KBM-7 (cell line): ENCODE measurements around the gene COX4I2.

ENCODE experiments used
- DNase-seq: peaks from one replicate; pipeline ENCODE4 v3.0.0-alpha.2; 2015
- in situ Hi-C: fragments of 300-500 bp; cut with MboI; formaldehyde crosslinking; loops from 2 replicates; pipeline ENCODE4 v1.14.3; 2020; ENCODE audit warnings: low sequenced_read_pairs, low pct_unique_long_range_greater_than_20kb, mixed read lengths

The COX4I2 gene

DNA sequence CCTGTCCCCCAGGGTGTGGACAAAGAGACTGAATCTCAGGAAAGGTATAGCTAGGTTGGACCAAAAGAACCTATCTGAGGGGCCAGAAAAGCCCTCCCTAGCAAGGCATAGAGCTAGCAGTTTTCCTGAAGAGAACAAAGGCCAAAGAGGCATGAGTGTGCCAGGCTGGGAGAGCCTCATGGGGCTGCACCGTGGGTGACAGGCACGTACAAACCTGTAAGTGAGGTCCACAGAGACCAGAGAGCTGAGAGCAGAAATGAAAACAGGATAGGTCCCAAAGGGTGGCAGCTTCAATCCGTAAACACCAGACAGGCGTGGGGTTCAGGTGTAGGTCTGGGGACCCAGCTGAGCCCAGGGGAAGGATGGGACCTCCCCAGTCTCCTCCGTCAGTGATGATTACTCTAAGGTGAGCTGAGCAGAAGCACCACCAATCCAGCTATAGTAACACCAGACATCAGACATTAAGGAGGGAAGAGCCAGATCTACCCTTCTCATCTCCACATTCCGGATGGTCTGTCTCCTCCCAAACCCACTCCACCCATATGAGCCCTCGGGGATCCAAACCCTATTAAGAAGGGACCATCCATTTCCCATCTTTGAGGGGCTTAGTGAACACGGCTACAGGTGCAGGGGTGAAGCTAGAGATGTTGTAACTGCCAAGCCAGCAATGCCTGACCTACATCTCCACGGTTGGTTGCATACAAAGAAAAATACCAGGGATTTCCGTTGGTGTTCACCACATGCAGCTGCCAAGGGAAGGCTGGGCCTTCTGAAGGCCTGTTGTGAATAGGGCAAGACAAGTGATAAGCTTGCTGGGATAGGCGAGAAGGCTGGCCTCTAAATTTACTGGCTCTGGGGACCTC lies 46.7 kb downstream of the COX4I2 start:
- in situ Hi-C loops = no loop called here
- DNase-seq = peak; percentile 77

DNA sequence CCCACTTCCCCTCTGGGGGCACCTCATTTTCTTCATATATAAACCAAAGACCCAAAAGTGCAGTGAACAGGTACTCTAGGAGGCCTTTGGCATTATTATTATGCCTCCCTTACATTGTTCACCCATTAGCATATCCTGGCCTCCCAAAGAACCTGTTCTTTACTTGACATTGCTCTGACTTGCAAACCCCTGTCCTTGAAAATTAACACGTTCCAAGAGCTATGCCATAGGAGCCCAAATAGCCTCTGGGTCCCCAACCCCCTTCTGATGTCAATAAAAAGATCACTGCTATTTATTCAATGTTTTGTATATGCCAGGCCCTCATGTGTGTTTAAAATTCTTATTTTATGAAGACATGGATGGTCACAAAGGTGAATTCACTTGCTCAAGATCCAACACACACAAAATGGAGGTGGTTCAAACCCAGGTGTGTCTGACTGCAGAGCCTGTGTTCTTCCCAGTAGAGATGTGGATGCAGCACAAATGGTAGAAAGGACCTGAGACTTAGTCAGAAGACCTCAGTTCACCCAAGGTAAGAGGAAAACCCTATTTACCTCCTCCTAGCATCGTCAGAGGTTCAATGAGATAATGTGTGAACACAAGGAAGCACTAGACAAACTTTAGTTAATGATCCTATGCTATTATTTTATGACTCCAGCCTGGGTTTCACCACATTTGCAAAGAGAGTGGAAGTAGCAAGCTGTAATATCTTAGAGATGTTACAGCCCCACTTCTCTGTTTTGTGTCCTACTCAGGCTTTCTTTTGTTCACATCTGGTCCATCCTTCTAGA lies 48.3 kb downstream of the COX4I2 start:
- in situ Hi-C loops = no loop called here
- no peak for DNase-seq

DNA sequence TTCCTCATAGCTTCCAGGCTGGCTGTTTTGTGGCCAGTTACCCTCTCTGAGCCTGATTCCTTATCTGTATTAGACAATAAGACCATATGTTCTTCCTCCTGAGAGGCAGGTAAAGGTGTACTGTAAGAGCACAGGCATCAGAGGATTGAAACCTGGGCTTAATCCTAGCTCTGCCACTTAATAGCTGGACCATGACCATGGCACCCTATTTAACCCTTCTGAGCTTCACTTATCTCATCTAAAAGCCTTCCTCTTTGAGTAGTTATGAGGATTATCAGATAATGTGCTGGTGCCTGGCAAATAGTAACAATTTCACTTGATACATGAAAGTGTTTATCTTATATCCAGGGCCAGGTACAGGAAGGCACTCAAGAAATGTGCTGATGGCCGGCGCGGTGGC lies 50.1 kb downstream of the COX4I2 start:
- in situ Hi-C loops = no loop called here
- DNase-seq = no peak

DNA sequence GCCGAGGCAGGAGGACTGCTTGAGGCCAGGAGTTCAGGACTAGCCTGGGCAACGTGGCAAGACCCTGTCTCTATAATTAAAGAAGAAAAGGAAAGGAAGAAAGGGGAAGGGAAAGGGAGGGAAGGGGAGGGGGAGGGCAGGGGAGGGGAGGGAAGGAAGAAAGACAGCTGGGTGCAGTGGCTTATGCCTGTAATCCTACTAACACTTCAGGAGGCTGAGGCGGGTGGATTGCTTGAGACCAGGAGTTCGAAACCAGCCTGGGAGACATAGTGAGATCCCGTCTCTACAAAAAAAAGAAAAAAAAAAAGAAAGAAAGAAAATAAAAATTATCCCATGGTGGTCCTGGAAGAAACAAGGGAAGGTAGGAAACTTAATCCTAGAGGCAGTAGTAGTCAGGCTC lies 51.4 kb downstream of the COX4I2 start:
- DNase-seq = no peak
- in situ Hi-C loops = no loop called here

DNA sequence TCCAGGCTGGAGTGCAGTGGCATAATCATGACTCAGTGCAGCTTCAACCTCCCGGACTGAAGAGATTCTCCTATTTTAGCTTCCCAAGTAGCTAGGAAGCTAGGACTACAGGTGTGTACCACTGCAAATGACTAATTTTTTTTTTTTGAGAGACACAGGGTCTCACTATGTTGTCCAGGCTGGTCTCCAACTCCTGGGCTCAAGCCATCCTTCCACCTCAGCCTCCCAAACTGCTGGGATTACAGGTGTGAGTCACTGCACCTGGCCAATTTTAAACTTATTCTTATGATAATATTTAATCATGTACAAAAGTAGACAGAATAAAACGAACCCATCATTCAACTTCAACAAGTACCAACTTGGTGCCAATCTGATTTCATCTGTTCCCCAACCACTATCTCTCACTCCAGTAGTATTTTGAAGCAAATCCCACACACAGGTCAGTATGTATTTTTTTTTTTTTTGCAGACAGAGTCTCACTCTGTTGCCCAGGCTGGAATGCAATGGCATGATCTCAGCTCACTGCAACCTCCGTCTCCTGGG lies 52.5 kb downstream of the COX4I2 start:
- no peak for DNase-seq
- in situ Hi-C loops = no loop called here

DNA sequence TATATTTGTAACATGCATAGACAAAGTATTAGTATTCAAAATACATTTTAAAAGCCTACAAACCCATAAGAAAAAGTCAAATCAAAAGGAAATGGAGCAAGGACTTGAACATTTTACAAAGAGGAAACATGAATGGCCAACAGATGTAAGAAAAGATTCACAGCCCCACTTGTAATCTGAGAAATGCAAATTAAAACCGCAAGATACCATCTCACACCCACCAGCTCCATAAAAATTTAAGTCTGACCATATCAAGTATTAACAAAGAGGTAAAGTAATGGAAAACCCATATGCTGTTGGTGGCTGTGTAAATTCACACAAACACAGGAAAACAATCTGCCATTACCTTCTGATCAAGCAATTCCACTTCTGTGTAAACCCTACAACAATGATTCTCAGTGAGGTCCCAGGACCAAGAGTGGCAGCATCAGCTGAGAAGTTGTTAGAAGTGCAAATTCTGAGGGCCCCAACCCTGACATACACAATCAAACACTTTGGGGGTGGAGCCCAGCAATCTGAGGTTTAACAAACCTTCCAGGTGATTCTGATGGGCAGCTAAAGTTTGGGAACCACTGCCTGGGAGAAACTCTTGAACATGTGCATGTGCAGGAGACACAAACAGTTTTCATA lies 54.0 kb downstream of the COX4I2 start:
- peak; percentile 62 for DNase-seq
- in situ Hi-C loops = no loop called here

DNA sequence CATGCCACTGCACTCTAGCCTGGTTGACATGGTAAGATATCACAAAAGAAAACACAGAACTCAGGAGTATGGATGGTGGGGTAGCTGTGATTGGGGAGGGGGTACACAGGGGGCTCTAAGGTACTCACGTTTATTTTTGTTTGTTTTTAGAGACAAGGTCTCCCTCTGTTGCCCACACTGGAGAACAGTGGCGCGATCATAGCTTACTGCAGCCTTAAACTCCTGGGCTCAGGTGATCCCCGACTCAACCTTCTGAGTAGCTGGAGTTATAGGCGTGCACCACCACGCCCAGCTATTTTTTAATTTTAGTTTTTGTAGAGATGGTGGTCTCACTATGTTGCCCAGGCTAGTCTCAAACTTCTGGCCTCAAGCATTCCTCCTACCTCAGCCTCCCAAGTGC lies 55.7 kb downstream of the COX4I2 start:
- in situ Hi-C loops = no loop called here
- DNase-seq = no peak

DNA sequence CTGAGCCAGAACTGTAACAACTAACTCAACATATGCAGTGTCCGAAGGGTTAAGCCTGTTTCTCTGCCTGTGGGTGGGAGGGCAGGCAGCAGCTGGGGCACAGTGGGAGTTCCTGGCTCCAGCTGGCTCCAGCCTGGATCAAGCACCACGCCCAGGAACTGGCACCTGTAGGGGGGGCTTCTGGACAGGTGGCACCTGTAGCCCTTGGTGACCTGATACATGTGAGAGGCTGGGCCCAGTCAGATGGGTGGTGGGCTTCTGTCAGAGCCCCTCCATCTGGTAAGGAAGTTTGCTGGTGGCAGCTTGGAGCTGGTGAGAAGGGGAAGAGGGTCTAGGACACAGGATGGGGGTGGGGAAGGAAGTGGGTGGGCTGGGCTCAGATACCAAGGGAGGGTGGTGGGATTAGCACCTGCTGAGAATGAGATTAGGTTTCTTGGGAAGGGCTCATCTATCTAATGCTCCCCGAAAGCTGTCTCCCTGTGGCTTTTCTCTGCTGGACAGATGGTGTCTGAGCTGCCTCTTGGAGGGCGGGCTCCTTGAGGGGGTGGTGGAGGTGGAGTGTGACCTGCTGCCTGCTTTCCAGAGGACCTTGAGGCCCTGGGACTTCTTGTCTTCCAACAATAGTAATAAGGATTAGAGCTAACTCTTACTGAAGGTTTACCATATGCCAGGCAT lies 56.4 kb downstream of the COX4I2 start:
- no peak for DNase-seq
- in situ Hi-C loops = no loop called here
